GM12878 (cell line): Measurements from ENCODE around the gene BCAS3. TPM values are rescaled to one million over a fixed set of nuclear protein-coding genes. Genes with fewer than 3 reads are reported as not detected.
A peak's percentile ranks its signal among the peaks of the same experiment; 100 is the strongest.

Experiments used
- ATAC-seq: fragments of 200-7000 bp; cut with Tn5 transposase; 3 replicates; pipeline ENCODE4 v1.9.1; 2020; ENCODE audit warnings: mild to moderate bottlenecking, moderate library complexity
- BruUV-seq: library from RNA; stranded (reverse); fragments of 400-500 nt; replicated peaks from 2 replicates; lab custom pipeline; 2021; lab: Mats Ljungman, UMichigan
- CTCF ChIA-PET: fragments of 300-600 bp; sonication (Branson Sonifier 250); formaldehyde crosslinking; extraction: SDS; loops from one replicate; lab custom pipeline; 2021; ENCODE audit warnings: inconsistent platforms; lab: Yijun Ruan, JAX
- POLR2A ChIA-PET: fragments of 350-600 bp; formaldehyde crosslinking; extraction: SDS; loops from one replicate; lab custom pipeline; 2021; ENCODE audit warnings: inconsistent platforms; lab: Charles Lee
- RAD21 ChIA-PET: fragments of 300-600 bp; sonication (Branson Sonifier 250); formaldehyde crosslinking; loops from one replicate; lab custom pipeline; 2023; ENCODE audit warnings: antibody characterized with exemption; ENCODE audit not compliant: unreplicated experiment; lab: Charles Lee
- SMC1A ChIA-PET: fragments of 300-600 bp; sonication (Branson Sonifier 250); formaldehyde crosslinking; loops from one replicate; lab custom pipeline; 2023; ENCODE audit not compliant: unreplicated experiment, uncharacterized antibody; lab: Charles Lee
- DNase-seq: peaks from one replicate; pipeline ENCODE4 v3.0.0-alpha.2; 2011; ENCODE audit warnings: low read depth, low spot score
- FAIRE-seq: peaks from 3 replicates; lab custom pipeline; 2011; peaks lifted over from hg19 to GRCh38; lab: Jason Lieb, UNC
- H2AFZ ChIP-seq: 2 replicates; pipeline ENCODE4 v1.6.0; 2011; ENCODE audit warnings: low read depth, low read length, control low read depth; ENCODE audit not compliant: control insufficient read depth
- H3K27ac ChIP-seq: 2 replicates; pipeline ENCODE4 v1.5.1; 2011; ENCODE audit warnings: control low read depth; ENCODE audit not compliant: control insufficient read depth, insufficient read depth
- H3K27me3 ChIP-seq, 2 experiments: replicated peaks in 1 of 2; 2 replicates each; pipeline versions ENCODE4 v1.6.0 to v1.6.1; 2011; ENCODE audit warnings: low read length in 1 of 2; ENCODE audit not compliant: control insufficient read depth in 2 of 2, insufficient read depth in 2 of 2
- H3K36me3 ChIP-seq, 2 experiments: 2 replicates each; pipeline ENCODE4 v1.5.1; 2011; ENCODE audit warnings: low read length in 1 of 2; ENCODE audit not compliant: control insufficient read depth in 2 of 2, insufficient read depth in 2 of 2
- H3K4me1 ChIP-seq: 2 replicates; pipeline ENCODE4 v1.6.1; 2011; ENCODE audit warnings: mild to moderate bottlenecking, low read length, moderate library complexity, mixed read lengths; ENCODE audit not compliant: control insufficient read depth, insufficient read depth
- H3K4me2 ChIP-seq: 2 replicates; pipeline ENCODE4 v1.6.0; 2011; ENCODE audit warnings: control low read depth; ENCODE audit not compliant: control insufficient read depth, insufficient read depth
- H3K4me3 ChIP-seq: fragments of 200-600 bp; sonication (generic); 2 replicates; pipeline ENCODE4 v1.5.1; 2016
- H3K79me2 ChIP-seq: 2 replicates; pipeline ENCODE4 v1.6.0; 2011; ENCODE audit warnings: low read length; ENCODE audit not compliant: control insufficient read depth, insufficient read depth
- H3K9ac ChIP-seq: 2 replicates; pipeline ENCODE4 v1.8.0; 2011; ENCODE audit warnings: low read length, control low read depth, mixed read lengths; ENCODE audit not compliant: control insufficient read depth, insufficient read depth
- H3K9me3 ChIP-seq: replicated peaks from 3 replicates; pipeline ENCODE4 v1.5.1; 2011; ENCODE audit warnings: mild to moderate bottlenecking, low read length; ENCODE audit not compliant: control insufficient read depth, insufficient read depth
- H4K20me1 ChIP-seq: 2 replicates; pipeline ENCODE4 v1.6.0; 2011; ENCODE audit not compliant: control insufficient read depth, insufficient read depth
- BRCA1 ChIP-seq: IDR thresholded peaks from 2 replicates; pipeline ENCODE4 v1.6.1; 2011; ENCODE audit warnings: low read depth, low read length, improper control_type of control experiment
- ESRRA ChIP-seq: IDR thresholded peaks from 2 replicates; pipeline ENCODE4 v1.6.1; 2012; ENCODE audit warnings: mild to moderate bottlenecking, low read length, improper control_type of control experiment
- ETV6 ChIP-seq, 2 experiments: fragments of 450-650 bp in 1 of 2; IDR thresholded peaks in 1 of 2; conservative IDR thresholded peaks in 1 of 2; 2 replicates each; pipeline ENCODE4 v1.6.1; 2014; ENCODE audit warnings: antibody characterized with exemption in 1 of 2, borderline replicate concordance in 1 of 2, low read depth in 1 of 2, mild to moderate bottlenecking in 1 of 2, moderate library complexity in 1 of 2
- JUNB ChIP-seq: IDR thresholded peaks from 2 replicates; pipeline ENCODE4 v1.6.1; 2016; ENCODE audit warnings: antibody characterized with exemption, mild to moderate bottlenecking
- KDM1A ChIP-seq: fragments of 200-600 bp; sonication (generic); IDR thresholded peaks from 2 replicates; pipeline ENCODE4 v1.6.1; 2016; ENCODE audit warnings: borderline replicate concordance
- NFXL1 ChIP-seq: fragments of 450-650 bp; IDR thresholded peaks from 2 replicates; pipeline ENCODE4 v1.6.1; 2017; ENCODE audit warnings: antibody characterized with exemption, mild to moderate bottlenecking, borderline replicate concordance
- NFYB ChIP-seq: IDR thresholded peaks from 2 replicates; pipeline ENCODE4 v1.6.1; 2011; ENCODE audit warnings: low read depth, mild to moderate bottlenecking, low read length, improper control_type of control experiment, moderate library complexity; ENCODE audit not compliant: insufficient read depth
- RELA ChIP-seq: fragments of 450-650 bp; IDR thresholded peaks from 2 replicates; pipeline ENCODE4 v1.8.0; 2014; ENCODE audit warnings: borderline replicate concordance; ENCODE audit not compliant: partially characterized antibody
- RUNX3 ChIP-seq: IDR thresholded peaks from 2 replicates; pipeline ENCODE4 v1.6.1; 2012; ENCODE audit warnings: low read length, inconsistent platforms
- ZBTB40 ChIP-seq: fragments of 450-650 bp; IDR thresholded peaks from 2 replicates; pipeline ENCODE4 v1.6.1; 2016; ENCODE audit warnings: mild to moderate bottlenecking, moderate library complexity, borderline replicate concordance
- whole genome bisulfite sequencing: methylation state at CpG from one replicate; pipeline ENCODE4 v1.1.6; 2016; ENCODE audit warnings: low lambda C conversion rate; ENCODE audit not compliant: insufficient replicate concordance, insufficient coverage; ENCODE audit errors: missing lambda C conversion rate; 5-methylcytosine and 5-hydroxymethylcytosine counted together
- in situ Hi-C: fragments of 300-500 bp; cut with MboI; formaldehyde crosslinking; loops from 9 replicates; pipeline ENCODE4 v1.14.3; 2018; ENCODE audit warnings: mixed read lengths
- intact Hi-C: fragments of 100-400 bp; cut with micrococcal nuclease; formaldehyde crosslinking; loops from one replicate; pipeline ENCODE4 v1.14.2; 2022; ENCODE audit not compliant: unreplicated experiment
- polyA plus RNA-seq, 11 experiments: library from polyadenylated mRNA; depleted of rRNA in 4 of 11; unstranded in 6 of 11; stranded (reverse) in 5 of 11; fragments of >200 nt; fragmentation: Nextera tagmentation in 4 of 11; fragmentation: Illumina TruSeq in 1 of 11; extraction: Ambion mirVana in 4 of 11; extraction: Trizol in 1 of 11; gene quantifications; 1 replicate in 1 of 11; 2 replicates in 10 of 11; pipeline versions ENCODE4 v1.2.1 to v1.2.3, GENCODE V29; 2011 to 2016; ENCODE audit warnings: inconsistent platforms in 2 of 11, missing spikeins in 2 of 11, low read depth in 1 of 11
- total RNA-seq, 4 experiments: library from RNA; depleted of rRNA in 3 of 4; stranded (reverse); fragments of >200 nt in 3 of 4; fragmentation: Illumina TruSeq in 1 of 4; extraction: Trizol in 1 of 4; gene quantifications; 2 replicates each; pipeline versions ENCODE4 v1.2.1 to v1.2.3, GENCODE V29; 2013 to 2021
- TF ChIP-seq, protein P1 (sequence below): fragments of 450-650 bp; IDR thresholded peaks from 2 replicates; pipeline ENCODE4 v1.6.1; 2017; ENCODE audit warnings: antibody characterized with exemption, mild to moderate bottlenecking, moderate library complexity

The BCAS3 gene
- total and polyA plus RNA-seq, 10 of the 15 experiments (the other 5 are each of a cell fraction or from before 2014, with no cell fraction given): 2.1 to 11.0 (median 6.6) TPM

DNA sequence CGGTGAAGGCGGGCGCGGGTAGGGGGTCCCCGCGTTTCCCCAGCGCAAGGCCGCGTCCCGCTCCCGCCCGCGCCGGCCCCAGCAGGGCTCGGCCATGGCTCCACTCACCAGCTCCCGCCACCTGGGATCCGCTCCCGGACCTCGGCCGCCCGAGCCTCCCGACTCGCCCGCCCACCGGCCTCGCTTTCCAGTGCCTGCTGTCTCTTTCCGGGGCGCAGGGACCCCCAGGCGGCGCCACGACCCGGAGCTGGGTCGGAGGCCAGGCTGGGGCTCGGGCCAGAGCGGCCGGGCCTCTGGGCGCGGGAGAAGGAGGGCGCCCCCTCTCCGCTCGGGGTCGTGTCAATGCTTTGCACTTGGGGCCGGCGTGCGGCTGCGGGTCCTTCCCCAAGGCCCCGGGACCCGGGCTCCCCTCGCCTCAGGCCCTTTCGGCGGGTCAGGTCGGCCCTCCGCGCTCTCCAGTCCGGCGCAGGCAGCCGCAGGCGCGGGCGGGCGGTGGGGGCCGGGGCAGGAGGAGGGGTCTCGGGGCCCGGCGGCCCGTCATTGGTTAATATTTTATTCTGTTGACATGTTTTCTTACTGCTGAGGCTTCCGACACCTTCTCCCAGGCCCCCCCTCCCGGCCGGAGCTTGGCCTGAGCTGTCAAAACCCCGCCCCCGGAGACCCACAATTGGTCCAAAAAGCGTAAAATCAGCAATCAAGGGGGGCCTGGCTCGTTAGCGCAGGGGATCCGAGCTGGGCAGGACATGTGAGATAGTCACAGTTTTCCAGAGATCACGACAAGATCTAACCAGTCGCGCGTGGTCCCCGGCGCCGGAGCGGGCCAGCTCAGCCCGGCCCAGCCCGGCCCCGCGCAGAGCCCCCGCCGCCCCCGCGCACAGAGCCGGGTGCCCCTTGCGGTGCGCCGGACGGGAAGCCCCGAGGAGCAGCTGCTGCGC, 721.7 kb downstream of the BCAS3 start, which contains the start of gene TBX2:
Gene TBX2 (plus strand): TSS at position 713 of the 935 bp plus-strand sequence. CDS start 334 bp downstream, outside the sequence.
- RAD21 ChIA-PET: no interaction called here
- Histone ChIP-seq H3K27me3 (peaks cover 26 to 37% of the 10 kb centered on the region in 2 experiments), H3K36me3 (no peaks in the 10 kb centered on the region; a peak in 1 of 4 replicates), H3K4me1 (no peaks in the 10 kb centered on the region), H3K4me3 (no peak within 1 kb of the TSS), H3K79me2 (no peaks in the 10 kb centered on the region), H3K9ac (no peak within 1 kb of the TSS), H3K9me3 (no peaks in the 10 kb centered on the region; the same call in 2 of the 3 replicates), H3K27ac (no peak within 1 kb of the TSS), H4K20me1 (no peaks in the 10 kb centered on the region), H3K4me2 (no peak within 1 kb of the TSS), H2AFZ (no peak within 1 kb of the TSS)
- BruUV-seq: no TSS peak
- ATAC-seq (no peak), FAIRE-seq (no peak), DNase-seq (no peak)
- in situ Hi-C loops: no loop called here
- CTCF ChIA-PET: no interaction called here
- POLR2A ChIA-PET: no interaction called here
- 24% methylated on average over 53 of the region's 98 CpGs for WGBS
- intact Hi-C loops: no loop called here
- SMC1A ChIA-PET: no interaction called here
- TF ChIP-seq BRCA1 (no peak), ETV6 (conservative IDR thresholded peaks at IDR 0.05 in 1 of 2, IDR thresholded peaks at IDR 0.05 in 1 of 2; ENCODE audit: borderline replicate concordance in 1 of 2, low read depth in 1 of 2) (0 out of 4 replicates have a peak, but pooled peaks of 1 of the 2 experiments have one; percentile 52), ZBTB40 (no peak), KDM1A (no peak), RELA (no peak), JUNB (no peak), RUNX3 (no peak), NFXL1 (peak; percentile 57; the same call in 1 of the 2 replicates), ESRRA (no peak), NFYB (no peak)
- TF ChIP-seq, protein P1, sequence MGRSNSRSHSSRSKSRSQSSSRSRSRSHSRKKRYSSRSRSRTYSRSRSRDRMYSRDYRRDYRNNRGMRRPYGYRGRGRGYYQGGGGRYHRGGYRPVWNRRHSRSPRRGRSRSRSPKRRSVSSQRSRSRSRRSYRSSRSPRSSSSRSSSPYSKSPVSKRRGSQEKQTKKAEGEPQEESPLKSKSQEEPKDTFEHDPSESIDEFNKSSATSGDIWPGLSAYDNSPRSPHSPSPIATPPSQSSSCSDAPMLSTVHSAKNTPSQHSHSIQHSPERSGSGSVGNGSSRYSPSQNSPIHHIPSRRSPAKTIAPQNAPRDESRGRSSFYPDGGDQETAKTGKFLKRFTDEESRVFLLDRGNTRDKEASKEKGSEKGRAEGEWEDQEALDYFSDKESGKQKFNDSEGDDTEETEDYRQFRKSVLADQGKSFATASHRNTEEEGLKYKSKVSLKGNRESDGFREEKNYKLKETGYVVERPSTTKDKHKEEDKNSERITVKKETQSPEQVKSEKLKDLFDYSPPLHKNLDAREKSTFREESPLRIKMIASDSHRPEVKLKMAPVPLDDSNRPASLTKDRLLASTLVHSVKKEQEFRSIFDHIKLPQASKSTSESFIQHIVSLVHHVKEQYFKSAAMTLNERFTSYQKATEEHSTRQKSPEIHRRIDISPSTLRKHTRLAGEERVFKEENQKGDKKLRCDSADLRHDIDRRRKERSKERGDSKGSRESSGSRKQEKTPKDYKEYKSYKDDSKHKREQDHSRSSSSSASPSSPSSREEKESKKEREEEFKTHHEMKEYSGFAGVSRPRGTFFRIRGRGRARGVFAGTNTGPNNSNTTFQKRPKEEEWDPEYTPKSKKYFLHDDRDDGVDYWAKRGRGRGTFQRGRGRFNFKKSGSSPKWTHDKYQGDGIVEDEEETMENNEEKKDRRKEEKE: no peak
